Pancreas (tissue), 10 donors: ENCODE data around the gene NBEA. TPM values are rescaled to one million over a fixed set of nuclear protein-coding genes. Genes with fewer than 3 reads are reported as not detected.

ENCODE experiments used
- ATAC-seq, 4 donors: fragments of 200-7000 bp; cut with Tn5 transposase; one replicate each; pipeline versions ENCODE4 v1.8.0 to v1.9.1; 2020; ENCODE audit warnings: mild to moderate bottlenecking in 4 of 4, moderate library complexity in 4 of 4
- DNase-seq, 6 donors: peaks; one replicate each; pipeline ENCODE4 v3.0.0-alpha.2; 2020
- FAIRE-seq: peaks from 2 replicates; lab custom pipeline; 2012; peaks lifted over from hg19 to GRCh38; lab: Jason Lieb, UNC
- H3K27ac ChIP-seq, 4 donors: fragments of 200-600 bp; sonication (generic); 1 replicate in 3 of 4; 2 replicates in 1 of 4; pipeline versions ENCODE4 v1.5.0 to v1.8.0; 2020
- H3K27me3 ChIP-seq, 4 donors: fragments of 200-600 bp; one replicate each; pipeline ENCODE4 v1.8.0; 2021
- H3K36me3 ChIP-seq, 3 donors: fragments of 200-600 bp; sonication (generic) in 1 of 3; one replicate each; pipeline versions ENCODE4 v1.5.0 to v1.8.0; 2020 to 2021
- H3K4me1 ChIP-seq, 3 donors: fragments of 200-600 bp; one replicate each; pipeline ENCODE4 v1.8.0; 2021
- H3K4me3 ChIP-seq, 4 donors: fragments of 200-600 bp; sonication (generic) in 2 of 4; one replicate each; pipeline versions ENCODE4 v1.5.0 to v1.8.0; 2020 to 2021
- H3K9me3 ChIP-seq, 4 donors: fragments of 200-600 bp; one replicate each; pipeline ENCODE4 v1.8.0; 2021
- CTCF ChIP-seq, 4 donors: fragments of 200-600 bp; sonication (generic) in 3 of 4; IDR thresholded peaks; one replicate each; pipeline versions ENCODE4 v1.5.0 to v1.8.0; 2021; ENCODE audit warnings: antibody characterized with exemption in 4 of 4
- WGBS, 2 donors: extraction: QIAGEN DNeasy Blood & Tissue Kit; methylation state at CpG; one replicate each; pipeline ENCODE4 v1.1.7; 2013; 5-methylcytosine and 5-hydroxymethylcytosine counted together
- intact Hi-C, 3 donors: fragments of 100-400 bp; cut with DNase I; formaldehyde crosslinking; loops; one replicate each; pipeline versions ENCODE4 v1.11.1 to v1.14.2; 2022
- polyA plus RNA-seq, 2 donors: library from polyadenylated mRNA; stranded (reverse); fragments of 200-250 nt; gene quantifications; one replicate each; pipeline ENCODE4 v1.2.3, GENCODE V29; 2013
- total RNA-seq, 6 donors: library from RNA; stranded (reverse); fragmentation: NEBNext Ultra II Directional in 4 of 6; extraction: Animal tissue kit (Norgen Biotek cat#: 25700) in 4 of 6; gene quantifications; one replicate each; pipeline versions ENCODE4 v1.2.1 to v1.2.4, GENCODE V29; 2021 to 2023
- donor health status: healthy with polysubstance abuse.
- donor health status: DM: no; HTN: no; CAD: no; lungs with moderate emphysema.
- donor health status: DM: no; HTN: no; CAD: no.
- donor health status: control.
- donor health status: control.
- donor health status: Bipolar disorder and iron deficiency.
- donor health status: DM: yes; HTN: yes; CAD: no.
- donor health status: DM: no; HTN: no; CAD: no.
- donor health status: DM: no; HTN: no; CAD: no.
- donor health status: DM: yes; HTN: yes; CAD: no.

Gene NBEA
- total and polyA plus RNA-seq, 8 donors, result 2.4 to 10.4 (median 4.8) TPM

- TF ChIP-seq CTCF (IDR thresholded peaks at IDR 0.05), result no peak
- no peaks in the 10 kb centered on the region for H3K9me3 ChIP-seq
- 96 to 99% methylated on average over 2 of the region's 2 CpGs for WGBS, 2 donors
- H3K27ac ChIP-seq, result no peak overlapping the region
- intact Hi-C loops, result no loop called here
- no peak for FAIRE-seq
- no peak for DNase-seq
- H3K4me3 ChIP-seq, result no peak overlapping the region
- H3K36me3 ChIP-seq, result no peaks in the 10 kb centered on the region
- no peak for ATAC-seq
- no peaks in the 10 kb centered on the region for H3K27me3 ChIP-seq
- H3K4me1 ChIP-seq, result no peaks in the 10 kb centered on the region
Measured at GRCh38 chr13:35496761-35497386, 554.8 kb downstream of the NBEA start.

GRCh38 chr13:35498231-35498630, 556.2 kb downstream of the NBEA start:
- Histone ChIP-seq H3K4me3 (no peak overlapping the region), H3K27ac (no peak overlapping the region), H3K36me3 (no peaks in the 10 kb centered on the region), H3K4me1 (no peaks in the 10 kb centered on the region), H3K27me3 (no peaks in the 10 kb centered on the region), H3K9me3 (no peaks in the 10 kb centered on the region)
- no peak for FAIRE-seq
- DNase-seq, result no peak
- no peak for TF ChIP-seq CTCF (IDR thresholded peaks at IDR 0.05)
- no peak for ATAC-seq
- intact Hi-C loops, result no loop called here

GRCh38 chr13:35499196-35499662, 557.2 kb downstream of the NBEA start:
- no peak for ATAC-seq
- TF ChIP-seq CTCF (IDR thresholded peaks at IDR 0.05), result no peak
- H3K4me1 ChIP-seq, result no peaks in the 10 kb centered on the region
- H3K36me3 ChIP-seq, result no peaks in the 10 kb centered on the region
- FAIRE-seq, result no peak
- H3K27me3 ChIP-seq, result no peaks in the 10 kb centered on the region
- intact Hi-C loops, result no loop called here
- no peak overlapping the region for H3K27ac ChIP-seq
- WGBS, 2 donors, result 92 to 96% methylated on average over 2 of the region's 2 CpGs
- H3K9me3 ChIP-seq, result no peaks in the 10 kb centered on the region
- no peak overlapping the region for H3K4me3 ChIP-seq
- no peak for DNase-seq

DNA sequence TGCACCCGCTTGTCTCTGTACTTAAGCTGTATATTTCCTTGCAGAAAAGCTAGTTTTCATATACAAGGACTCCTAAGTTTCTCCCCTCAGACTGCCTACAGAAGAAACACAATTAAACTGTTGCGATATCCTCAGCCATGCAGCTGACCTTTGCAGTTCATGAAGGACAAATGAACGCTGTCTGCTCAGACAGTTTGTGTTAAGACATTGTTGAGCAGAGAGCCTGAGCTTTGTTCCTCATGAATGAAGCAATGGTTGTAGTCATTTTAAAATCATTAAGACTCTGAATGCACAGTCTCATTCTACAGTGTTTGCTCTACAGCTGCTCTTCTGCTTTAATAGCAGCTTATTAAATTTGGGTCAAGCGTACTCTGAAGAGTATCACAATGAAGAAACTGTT, 557.6 kb downstream of the NBEA start:
- intact Hi-C loops, result no loop called here
- H3K9me3 ChIP-seq, result no peaks in the 10 kb centered on the region
- ATAC-seq, result no peak
- no peak for TF ChIP-seq CTCF (IDR thresholded peaks at IDR 0.05)
- no peaks in the 10 kb centered on the region for H3K4me1 ChIP-seq
- H3K27ac ChIP-seq, result no peak overlapping the region
- H3K4me3 ChIP-seq, result no peak overlapping the region
- H3K27me3 ChIP-seq, result no peaks in the 10 kb centered on the region
- no peak for FAIRE-seq
- 82 to 83% methylated on average over 4 of the region's 4 CpGs for WGBS, 2 donors
- DNase-seq, result no peak
- H3K36me3 ChIP-seq, result no peaks in the 10 kb centered on the region

- Histone ChIP-seq H3K27me3 (no peaks in the 10 kb centered on the region), H3K36me3 (no peaks in the 10 kb centered on the region), H3K27ac (no peak overlapping the region), H3K9me3 (no peaks in the 10 kb centered on the region), H3K4me1 (no peaks in the 10 kb centered on the region), H3K4me3 (no peak overlapping the region)
- DNase-seq, result no peak
- intact Hi-C loops, result no loop called here
- ATAC-seq, result no peak
- no peak for TF ChIP-seq CTCF (IDR thresholded peaks at IDR 0.05)
- no peak for FAIRE-seq
- 80% methylated on average over 2 of the region's 2 CpGs for WGBS, 2 donors
Measured at GRCh38 chr13:35500144-35500543, 558.1 kb downstream of the NBEA start.
